ENCODE results near the gene SLC9A3. TPM values are rescaled to one million over a fixed set of nuclear protein-coding genes. Genes with fewer than 3 reads are reported as not detected.
A peak's percentile ranks its signal among the peaks of the same experiment; 100 is the strongest.

Gene SLC9A3
- total RNA-seq, 6 donors from 2014 or later: 1.0 to 4.1 (median 1.9) TPM

DNA sequence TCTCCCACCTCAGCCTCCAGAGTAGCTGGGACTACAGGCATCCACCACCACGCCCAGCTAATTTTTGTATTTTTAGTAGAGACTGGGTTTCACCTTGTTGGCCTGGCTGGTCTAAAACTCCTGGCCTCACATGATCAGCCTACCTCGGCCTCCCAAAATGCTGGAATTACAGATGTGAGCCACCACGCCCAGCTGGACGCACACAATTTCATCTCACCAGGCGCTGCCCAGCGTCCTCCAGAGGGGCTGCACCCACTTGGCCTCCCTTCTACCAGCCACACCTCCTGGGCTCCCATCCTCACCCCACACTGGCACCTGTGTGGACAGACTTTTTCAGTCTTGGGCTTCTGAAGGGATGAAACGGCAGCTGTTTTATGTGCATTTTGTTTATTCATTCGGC lies 85.1 kb downstream of the SLC9A3 start:
- Histone ChIP-seq H3K4me3 (no peak overlapping the region), H3K27ac (no peak overlapping the region), H3K27me3 (no peaks in the 10 kb centered on the region), H3K36me3 (no peaks in the 10 kb centered on the region), H3K9me3 (no peaks in the 10 kb centered on the region), H3K4me1 (peaks cover 14 to 19% (median 15%) of the 10 kb centered on the region in 4 donors)
- DNase-seq: no peak
- no peak for TF ChIP-seq POLR2A (IDR thresholded peaks at IDR 0.05)
- no peak for TF ChIP-seq POLR2AphosphoS5 (IDR thresholded peaks at IDR 0.05)
- ATAC-seq (ENCODE audit: low FRiP score in 2 of 2): no peak
- 82 to 86% methylated on average over 8 of the region's 8 CpGs for WGBS, 2 donors

DNA sequence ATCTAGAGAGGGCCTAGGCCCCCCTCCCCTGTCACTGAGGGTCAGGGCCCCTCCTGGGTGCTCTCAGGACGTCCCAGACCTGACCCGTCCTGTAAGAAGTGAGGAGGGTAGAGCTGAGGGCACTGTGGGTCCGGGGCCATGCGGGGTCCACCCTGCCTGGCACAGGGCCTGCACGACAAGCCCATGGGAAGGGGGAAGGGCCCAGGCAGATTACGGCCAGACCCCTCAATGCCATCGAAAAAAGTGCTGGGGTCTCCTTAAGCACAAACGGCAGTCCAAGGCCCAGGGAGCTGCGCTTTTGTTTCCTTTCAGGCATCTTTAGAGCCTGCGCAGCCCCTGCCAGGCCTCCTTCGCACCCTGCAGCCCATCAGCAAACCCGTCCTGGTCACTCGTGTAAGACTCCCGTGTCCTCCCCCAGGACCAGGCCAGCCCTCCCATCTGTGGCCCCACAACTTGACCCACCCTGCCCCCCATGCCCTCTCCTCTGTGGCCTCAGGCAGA lies 85.7 kb downstream of the SLC9A3 start:
- Histone ChIP-seq H3K36me3 (no peaks in the 10 kb centered on the region), H3K4me1 (peaks cover 8 to 13% (median 10%) of the 10 kb centered on the region in 4 donors), H3K9me3 (no peaks in the 10 kb centered on the region), H3K4me3 (no peak overlapping the region), H3K27me3 (no peaks in the 10 kb centered on the region), H3K27ac (no peak overlapping the region)
- DNase-seq (no peak), ATAC-seq (ENCODE audit: low FRiP score in 2 of 2) (no peak)
- WGBS, 2 donors: 74 to 84% methylated on average over 8 to 14 of the region's 14 CpGs
- TF ChIP-seq EP300 (IDR thresholded peaks at IDR 0.05) (no peak), POLR2AphosphoS5 (IDR thresholded peaks at IDR 0.05) (no peak), POLR2A (IDR thresholded peaks at IDR 0.05) (no peak)
- TF ChIP-seq, protein P1, sequence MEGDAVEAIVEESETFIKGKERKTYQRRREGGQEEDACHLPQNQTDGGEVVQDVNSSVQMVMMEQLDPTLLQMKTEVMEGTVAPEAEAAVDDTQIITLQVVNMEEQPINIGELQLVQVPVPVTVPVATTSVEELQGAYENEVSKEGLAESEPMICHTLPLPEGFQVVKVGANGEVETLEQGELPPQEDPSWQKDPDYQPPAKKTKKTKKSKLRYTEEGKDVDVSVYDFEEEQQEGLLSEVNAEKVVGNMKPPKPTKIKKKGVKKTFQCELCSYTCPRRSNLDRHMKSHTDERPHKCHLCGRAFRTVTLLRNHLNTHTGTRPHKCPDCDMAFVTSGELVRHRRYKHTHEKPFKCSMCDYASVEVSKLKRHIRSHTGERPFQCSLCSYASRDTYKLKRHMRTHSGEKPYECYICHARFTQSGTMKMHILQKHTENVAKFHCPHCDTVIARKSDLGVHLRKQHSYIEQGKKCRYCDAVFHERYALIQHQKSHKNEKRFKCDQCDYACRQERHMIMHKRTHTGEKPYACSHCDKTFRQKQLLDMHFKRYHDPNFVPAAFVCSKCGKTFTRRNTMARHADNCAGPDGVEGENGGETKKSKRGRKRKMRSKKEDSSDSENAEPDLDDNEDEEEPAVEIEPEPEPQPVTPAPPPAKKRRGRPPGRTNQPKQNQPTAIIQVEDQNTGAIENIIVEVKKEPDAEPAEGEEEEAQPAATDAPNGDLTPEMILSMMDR (IDR thresholded peaks at IDR 0.05): no peak

DNA sequence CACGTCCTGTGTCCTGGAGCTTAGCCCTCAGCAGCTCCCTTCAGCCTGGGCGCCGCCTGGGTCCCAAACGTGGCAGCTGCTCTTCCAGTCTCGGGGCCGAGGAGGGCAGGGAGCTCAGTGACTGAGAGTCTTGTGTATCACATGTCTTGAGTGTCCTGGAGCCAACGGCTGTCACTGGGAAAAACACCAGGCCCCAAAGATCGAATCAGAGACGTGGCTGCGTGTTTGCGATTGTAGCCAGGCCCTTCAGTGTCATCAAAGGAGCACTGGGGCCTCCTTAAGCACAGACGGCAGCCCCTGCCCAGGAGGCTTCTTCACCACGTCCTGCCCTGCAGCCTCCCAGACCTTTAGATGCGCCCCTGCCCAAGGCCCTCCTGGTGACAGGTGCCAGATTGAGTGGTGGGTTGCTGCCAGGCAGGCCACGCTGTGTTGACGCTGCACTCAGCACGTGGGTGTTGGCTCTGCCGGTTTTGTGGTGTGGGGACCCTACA lies 86.9 kb downstream of the SLC9A3 start:
- no peaks in the 10 kb centered on the region for H3K27me3 ChIP-seq

DNA sequence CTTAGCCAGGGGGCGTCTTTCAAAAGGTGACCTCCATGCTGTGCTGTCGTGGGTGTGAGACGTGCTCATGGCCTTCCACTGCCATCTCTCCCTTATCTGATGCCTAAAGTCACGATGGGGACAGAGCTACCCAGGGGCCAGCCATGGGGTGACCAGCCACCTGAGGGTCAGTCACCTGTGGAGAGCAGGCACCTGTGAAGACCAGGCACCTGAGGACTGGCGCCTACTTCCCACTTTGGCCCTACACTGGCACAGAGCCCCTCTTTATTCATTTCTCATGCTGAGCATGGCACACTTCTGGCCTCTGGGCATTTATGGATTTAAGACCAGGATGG lies 87.6 kb downstream of the SLC9A3 start:
- no peaks in the 10 kb centered on the region for H3K36me3 ChIP-seq
- H3K27me3 ChIP-seq: no peaks in the 10 kb centered on the region
- ATAC-seq (ENCODE audit: low FRiP score in 2 of 2) (no peak), DNase-seq (no peak)
- peaks cover 0 to 5% (median 2%) of the 10 kb centered on the region in 4 donors for H3K4me1 ChIP-seq
- H3K27ac ChIP-seq: no peak overlapping the region
- WGBS, 2 donors: 77 to 80% methylated on average over 2 to 5 of the region's 5 CpGs
- TF ChIP-seq POLR2A (IDR thresholded peaks at IDR 0.05) (no peak), POLR2AphosphoS5 (IDR thresholded peaks at IDR 0.05) (no peak), EP300 (IDR thresholded peaks at IDR 0.05) (no peak)
- TF ChIP-seq, protein P1 (IDR thresholded peaks at IDR 0.05): no peak
- H3K9me3 ChIP-seq: no peaks in the 10 kb centered on the region
- no peak overlapping the region for H3K4me3 ChIP-seq

More for the DNA sequence above, 86.9 kb downstream of the SLC9A3 start:
- TF ChIP-seq POLR2AphosphoS5 (IDR thresholded peaks at IDR 0.05) (no peak), EP300 (IDR thresholded peaks at IDR 0.05) (no peak), POLR2A (IDR thresholded peaks at IDR 0.05) (no peak)
- TF ChIP-seq, protein P1 (IDR thresholded peaks at IDR 0.05): no peak
- no peak overlapping the region for H3K27ac ChIP-seq
- H3K36me3 ChIP-seq: no peaks in the 10 kb centered on the region
- 70 to 86% methylated on average over 6 to 18 of the region's 18 CpGs for WGBS, 2 donors
- H3K9me3 ChIP-seq: no peaks in the 10 kb centered on the region
- DNase-seq (no peak), ATAC-seq (ENCODE audit: low FRiP score in 2 of 2) (no peak)
- H3K4me3 ChIP-seq: no peak overlapping the region
- H3K4me1 ChIP-seq: peaks cover 6 to 10% (median 8%) of the 10 kb centered on the region in 4 donors

DNA sequence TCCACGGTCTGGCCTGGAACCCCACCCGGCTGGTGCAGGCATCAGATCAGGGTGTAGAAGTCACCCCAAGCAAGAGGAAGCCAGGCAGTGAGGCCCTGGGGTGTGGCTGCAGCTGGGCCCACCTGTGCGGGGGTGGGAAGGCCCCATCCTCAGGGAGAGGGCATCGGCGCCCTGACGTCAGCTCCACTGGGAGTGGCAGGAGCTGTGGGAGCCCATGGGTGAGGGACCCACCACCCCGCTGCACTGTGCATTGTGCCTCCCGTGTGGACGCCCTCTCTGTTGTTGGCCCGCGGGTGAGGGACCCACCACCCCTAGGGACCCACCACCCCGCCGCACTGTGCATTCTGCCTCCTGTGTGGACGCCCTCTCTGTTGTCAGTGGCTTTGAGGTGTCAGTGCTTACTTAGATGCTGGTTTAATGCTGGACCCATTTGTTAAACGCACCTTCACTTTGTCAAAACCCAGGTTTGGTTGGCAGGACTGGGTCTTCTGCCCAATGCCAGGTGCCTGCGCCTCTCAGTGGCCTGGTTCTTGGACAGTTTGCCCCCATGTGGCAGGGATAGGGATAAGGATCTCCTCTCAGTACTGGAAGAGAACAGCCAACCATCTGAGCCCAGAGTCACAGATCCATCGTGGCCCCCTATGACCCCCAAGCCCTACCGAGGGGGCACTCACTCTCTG lies 88.1 kb downstream of the SLC9A3 start:
- 86 to 87% methylated on average over 15 to 16 of the region's 18 CpGs for WGBS, 2 donors
- Histone ChIP-seq H3K36me3 (no peaks in the 10 kb centered on the region), H3K27me3 (no peaks in the 10 kb centered on the region), H3K4me3 (no peak overlapping the region), H3K27ac (no peak overlapping the region), H3K4me1 (peaks cover 0 to 5% (median 2%) of the 10 kb centered on the region in 4 donors), H3K9me3 (no peaks in the 10 kb centered on the region)
- DNase-seq (peak in 1 of 2 donors; percentile 71), ATAC-seq (ENCODE audit: low FRiP score in 2 of 2) (no peak)
- TF ChIP-seq POLR2A (IDR thresholded peaks at IDR 0.05) (no peak), EP300 (IDR thresholded peaks at IDR 0.05) (no peak), POLR2AphosphoS5 (IDR thresholded peaks at IDR 0.05) (no peak)
- TF ChIP-seq, protein P1 (IDR thresholded peaks at IDR 0.05): no peak
